ENCODE data around the gene SCML1.

SCML1 gene

GRCh38 chrX:17736856-17737709 is at the start of gene SCML1:
SCML1 (plus strand) TSS chrX:17737493; CDS start chrX:17744187, 6,694 bp downstream.
- DNase-seq (ENCODE audit: low read depth) = peak; percentile 69

- DNase-seq (ENCODE audit: low read depth) = no peak
These were observed 49.6 kb upstream of the SCML1 start for GRCh38 chrX:17687648-17688047.

GRCh38 chrX:17689971-17690409 is 47.3 kb upstream of the SCML1 start:
- no peak for DNase-seq (ENCODE audit: low read depth)

- no peak for DNase-seq (ENCODE audit: low read depth)
These were observed 44.5 kb upstream of the SCML1 start for GRCh38 chrX:17692709-17693346.

GRCh38 chrX:17697191-17697590 is 40.1 kb upstream of the SCML1 start:
- DNase-seq (ENCODE audit: low read depth) = no peak

GRCh38 chrX:17700976-17701375 is 36.3 kb upstream of the SCML1 start:
- DNase-seq (ENCODE audit: low read depth) = no peak

- no peak for DNase-seq (ENCODE audit: low read depth)
These were observed 34.1 kb upstream of the SCML1 start for GRCh38 chrX:17703201-17703600.

- no peak for DNase-seq (ENCODE audit: low read depth)
These were observed 32.1 kb upstream of the SCML1 start for GRCh38 chrX:17705211-17705610.

GRCh38 chrX:17706676-17707075 is 30.6 kb upstream of the SCML1 start:
- no peak for DNase-seq (ENCODE audit: low read depth)

GRCh38 chrX:17707731-17708130 is 29.6 kb upstream of the SCML1 start:
- no peak for DNase-seq (ENCODE audit: low read depth)

GRCh38 chrX:17710871-17711301 is 26.4 kb upstream of the SCML1 start:
- no peak for DNase-seq (ENCODE audit: low read depth)

- no peak for DNase-seq (ENCODE audit: low read depth)
These were observed 24.0 kb upstream of the SCML1 start for GRCh38 chrX:17713288-17713687.

- DNase-seq (ENCODE audit: low read depth) = no peak
These were observed 18.6 kb upstream of the SCML1 start for GRCh38 chrX:17718649-17719165.

- no peak for DNase-seq (ENCODE audit: low read depth)
These were observed 17.6 kb upstream of the SCML1 start for GRCh38 chrX:17719711-17720110.

GRCh38 chrX:17721715-17722114 is 15.6 kb upstream of the SCML1 start:
- no peak for DNase-seq (ENCODE audit: low read depth)

- no peak for DNase-seq (ENCODE audit: low read depth)
These were observed 12.1 kb upstream of the SCML1 start for GRCh38 chrX:17725181-17725580.

- no peak for DNase-seq (ENCODE audit: low read depth)
These were observed 5.0 kb upstream of the SCML1 start for GRCh38 chrX:17732138-17732783.

- DNase-seq (ENCODE audit: low read depth) = no peak
These were observed 1.9 kb upstream of the SCML1 start for GRCh38 chrX:17735406-17735805.

- no peak for DNase-seq (ENCODE audit: low read depth)
These were observed 826 bp upstream of the SCML1 start for GRCh38 chrX:17736478-17736855.

GRCh38 chrX:17737710-17737985 is 355 bp downstream of the SCML1 start:
- DNase-seq (ENCODE audit: low read depth) = no peak

- peak; percentile 17 for DNase-seq (ENCODE audit: low read depth)
These were observed 857 bp downstream of the SCML1 start for GRCh38 chrX:17737986-17738713.

All from stimulated activated CD8-positive, alpha-beta memory T cell treated with anti-CD3 and anti-CD28 coated beads, Interleukin-12 subunit alpha, Interleukin-12 subunit beta, amount 100 ng/mL, for 4 hours (primary cell).